OCI-LY7 (cell line): ENCODE results near the gene FBLN1. TPM values are rescaled to one million over a fixed set of nuclear protein-coding genes. Genes with fewer than 3 reads are reported as not detected.

Experiments
- BruUV-seq: library from RNA; stranded (reverse); fragments of 400-500 nt; replicated peaks from 2 replicates; lab custom pipeline; 2021; lab: Mats Ljungman, UMichigan
- CTCF ChIA-PET: fragments of 300-600 bp; sonication (Branson Sonifier 250); formaldehyde crosslinking; loops from one replicate; lab custom pipeline; 2022; ENCODE audit warnings: antibody characterized with exemption; ENCODE audit not compliant: unreplicated experiment; lab: Charles Lee
- POLR2A ChIA-PET: fragments of 300-600 bp; sonication (Branson Sonifier 250); formaldehyde crosslinking; loops from one replicate; lab custom pipeline; 2022; ENCODE audit warnings: antibody characterized with exemption; lab: Charles Lee
- DNase-seq: peaks from one replicate; pipeline ENCODE4 v3.0.0-alpha.2; 2015; ENCODE audit warnings: low spot score
- H2AFZ ChIP-seq: fragments of 200-600 bp; sonication (generic), shearing (Covaris generic); 2 replicates; pipeline ENCODE4 v1.6.1; 2014; ENCODE audit warnings: mild to moderate bottlenecking, antibody characterized with exemption, low read length, moderate library complexity
- H3K27ac ChIP-seq: fragments of 200-600 bp; sonication (generic); 2 replicates; pipeline ENCODE4 v1.5.1; 2014; ENCODE audit warnings: mixed run types, low read depth, mild to moderate bottlenecking, moderate library complexity, low read length, inconsistent platforms; ENCODE audit not compliant: poor library complexity, severe bottlenecking
- H3K36me3 ChIP-seq: fragments of 200-600 bp; sonication (generic); 2 replicates; pipeline ENCODE4 v1.6.1; 2014; ENCODE audit warnings: mild to moderate bottlenecking, antibody characterized with exemption, low read length, moderate library complexity, mixed read lengths; ENCODE audit not compliant: insufficient read depth
- H3K4me1 ChIP-seq: fragments of 200-600 bp; sonication (generic); 2 replicates; pipeline ENCODE4 v1.5.1; 2014; ENCODE audit warnings: mild to moderate bottlenecking, low read length; ENCODE audit not compliant: insufficient read depth, poor library complexity, severe bottlenecking
- H3K4me2 ChIP-seq: fragments of 200-600 bp; sonication (generic); 2 replicates; pipeline ENCODE4 v1.6.1; 2014; ENCODE audit warnings: mild to moderate bottlenecking, low read length
- H3K4me3 ChIP-seq: fragments of 200-600 bp; sonication (generic); 2 replicates; pipeline ENCODE4 v1.5.1; 2014; ENCODE audit warnings: mild to moderate bottlenecking, low read depth, low read length; ENCODE audit not compliant: poor library complexity, severe bottlenecking
- H3K79me2 ChIP-seq: fragments of 200-600 bp; sonication (generic); 2 replicates; pipeline ENCODE4 v1.6.1; 2016; ENCODE audit warnings: low read depth, mild to moderate bottlenecking, low read length, moderate library complexity, mixed read lengths; ENCODE audit not compliant: insufficient read depth
- H3K9me2 ChIP-seq: fragments of 200-600 bp; sonication (generic); 2 replicates; pipeline ENCODE4 v1.6.1; 2016; ENCODE audit warnings: mild to moderate bottlenecking, low read length, mixed read lengths; ENCODE audit not compliant: insufficient read depth
- H3K9me3 ChIP-seq: fragments of 200-600 bp; sonication (generic); 2 replicates; pipeline ENCODE4 v1.6.1; 2014; ENCODE audit warnings: mild to moderate bottlenecking, mixed run types, low read length, mixed read lengths
- H4K20me1 ChIP-seq: fragments of 200-600 bp; sonication (generic); 2 replicates; pipeline ENCODE4 v1.6.1; 2014; ENCODE audit warnings: mild to moderate bottlenecking, antibody characterized with exemption, low read length, moderate library complexity, mixed read lengths; ENCODE audit not compliant: insufficient read depth
- EZH2phosphoT487 ChIP-seq: fragments of 200-600 bp; sonication (generic); IDR thresholded peaks from 2 replicates; pipeline ENCODE4 v1.6.1; 2018; ENCODE audit warnings: low read depth, borderline replicate concordance, mild to moderate bottlenecking, mixed run types, antibody characterized with exemption, low read length, moderate library complexity, mixed read lengths
- intact Hi-C: fragments of 100-400 bp; cut with micrococcal nuclease; formaldehyde crosslinking; loops from one replicate; pipeline ENCODE4 v1.10.0; 2022; ENCODE audit not compliant: unreplicated experiment
- total RNA-seq, 2 experiments: library from RNA; depleted of rRNA in 1 of 2; stranded (reverse); fragments of >200 nt in 1 of 2; shearing (Covaris generic) in 1 of 2; gene quantifications; 2 replicates each; pipeline ENCODE4 v1.2.3, GENCODE V29; 2014 to 2022
- TF ChIP-seq, protein P1 (sequence below): fragments of 200-600 bp; sonication (generic); conservative IDR thresholded peaks from 2 replicates; pipeline ENCODE4 v1.5.1; 2014; ENCODE audit warnings: mild to moderate bottlenecking, antibody characterized with exemption, low read length, moderate library complexity, mixed read lengths

FBLN1 gene
- total RNA-seq, 2 experiments from 2014 or later: not detected

GRCh38 chr22:45565973-45566372, 63.3 kb downstream of the FBLN1 start:
- H3K9me3 ChIP-seq: peaks cover 5% of the 10 kb centered on the region; the same call in 1 of the 2 replicates
- no peak overlapping the region for H3K27ac ChIP-seq
- TF ChIP-seq, protein P1, sequence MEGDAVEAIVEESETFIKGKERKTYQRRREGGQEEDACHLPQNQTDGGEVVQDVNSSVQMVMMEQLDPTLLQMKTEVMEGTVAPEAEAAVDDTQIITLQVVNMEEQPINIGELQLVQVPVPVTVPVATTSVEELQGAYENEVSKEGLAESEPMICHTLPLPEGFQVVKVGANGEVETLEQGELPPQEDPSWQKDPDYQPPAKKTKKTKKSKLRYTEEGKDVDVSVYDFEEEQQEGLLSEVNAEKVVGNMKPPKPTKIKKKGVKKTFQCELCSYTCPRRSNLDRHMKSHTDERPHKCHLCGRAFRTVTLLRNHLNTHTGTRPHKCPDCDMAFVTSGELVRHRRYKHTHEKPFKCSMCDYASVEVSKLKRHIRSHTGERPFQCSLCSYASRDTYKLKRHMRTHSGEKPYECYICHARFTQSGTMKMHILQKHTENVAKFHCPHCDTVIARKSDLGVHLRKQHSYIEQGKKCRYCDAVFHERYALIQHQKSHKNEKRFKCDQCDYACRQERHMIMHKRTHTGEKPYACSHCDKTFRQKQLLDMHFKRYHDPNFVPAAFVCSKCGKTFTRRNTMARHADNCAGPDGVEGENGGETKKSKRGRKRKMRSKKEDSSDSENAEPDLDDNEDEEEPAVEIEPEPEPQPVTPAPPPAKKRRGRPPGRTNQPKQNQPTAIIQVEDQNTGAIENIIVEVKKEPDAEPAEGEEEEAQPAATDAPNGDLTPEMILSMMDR: no peak
- TF ChIP-seq EZH2phosphoT487: no peak
- H3K9me2 ChIP-seq: no peaks in the 10 kb centered on the region
- ChIA-PET CTCF (no interaction called here), POLR2A (no interaction called here)
- intact Hi-C loops: loop anchor here (10.0 kb wide), 1 partner anchor 71 kb away; no protein-coding TSS in a partner anchor
- no peak for DNase-seq
- no peak overlapping the region for H3K4me3 ChIP-seq
- H3K4me1 ChIP-seq: no peaks in the 10 kb centered on the region
- H2AFZ ChIP-seq: no peak overlapping the region
- H3K36me3 ChIP-seq: no peaks in the 10 kb centered on the region
- no peaks in the 10 kb centered on the region for H3K79me2 ChIP-seq
- no peak overlapping the region for H3K4me2 ChIP-seq
- no peaks in the 10 kb centered on the region for H4K20me1 ChIP-seq
- no TSS peak for BruUV-seq

DNA sequence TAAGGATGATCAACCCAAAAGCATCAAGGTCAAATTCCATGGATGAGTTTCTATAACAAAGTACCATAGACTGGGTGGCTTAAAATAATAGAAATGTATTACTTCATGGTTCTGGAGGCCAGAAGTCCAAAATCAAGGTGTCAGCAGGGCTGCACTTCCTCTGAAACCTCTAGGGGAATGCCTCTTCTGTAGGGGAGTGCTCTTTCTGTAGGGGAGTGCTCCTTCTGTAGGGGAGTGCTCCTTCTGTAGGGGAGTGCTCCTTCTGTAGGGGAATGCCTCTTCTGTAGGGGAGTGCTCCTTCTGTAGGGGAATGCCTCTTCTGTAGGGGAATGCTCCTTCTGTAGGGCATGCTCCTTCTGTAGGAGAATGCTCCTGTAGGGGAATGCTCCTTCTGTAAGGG, 65.5 kb downstream of the FBLN1 start:
- Histone ChIP-seq H3K36me3 (no peaks in the 10 kb centered on the region), H4K20me1 (no peaks in the 10 kb centered on the region), H3K9me3 (peaks cover 5% of the 10 kb centered on the region; the same call in 1 of the 2 replicates), H3K4me3 (no peak overlapping the region), H2AFZ (no peak overlapping the region), H3K4me2 (no peak overlapping the region), H3K4me1 (no peaks in the 10 kb centered on the region), H3K79me2 (no peaks in the 10 kb centered on the region), H3K9me2 (no peaks in the 10 kb centered on the region), H3K27ac (no peak overlapping the region)
- POLR2A ChIA-PET: no interaction called here
- no peak for DNase-seq
- BruUV-seq: no TSS peak
- TF ChIP-seq EZH2phosphoT487: no peak
- TF ChIP-seq, protein P1: no peak
- intact Hi-C loops: loop anchor here (10.0 kb wide), 1 partner anchor 73 kb away; no protein-coding TSS in a partner anchor
- CTCF ChIA-PET: no interaction called here

- POLR2A ChIA-PET: no interaction called here
- intact Hi-C loops: loop anchor here (10.0 kb wide), 1 partner anchor 264 kb away; no protein-coding TSS in a partner anchor
- H3K4me3 ChIP-seq: no peak overlapping the region
- TF ChIP-seq EZH2phosphoT487: no peak
- TF ChIP-seq, protein P1: no peak
- H3K9me2 ChIP-seq: no peaks in the 10 kb centered on the region
- CTCF ChIA-PET: no interaction called here
- H4K20me1 ChIP-seq: no peaks in the 10 kb centered on the region
- no peaks in the 10 kb centered on the region for H3K79me2 ChIP-seq
- DNase-seq: no peak
- no peaks in the 10 kb centered on the region for H3K4me1 ChIP-seq
- peaks cover 5% of the 10 kb centered on the region; the same call in 1 of the 2 replicates for H3K9me3 ChIP-seq
- H3K27ac ChIP-seq: no peak overlapping the region
- H3K36me3 ChIP-seq: no peaks in the 10 kb centered on the region
- no peak overlapping the region for H3K4me2 ChIP-seq
- H2AFZ ChIP-seq: no peak overlapping the region
- no TSS peak for BruUV-seq
These were observed 68.4 kb downstream of the FBLN1 start for GRCh38 chr22:45571089-45571488.
